Panc1 (cell line): ENCODE data around the gene TMEM161B. TPM values are rescaled to one million over a fixed set of nuclear protein-coding genes. Genes with fewer than 3 reads are reported as not detected.

Experiments used
- ATAC-seq: fragments of 200-7000 bp; cut with Tn5 transposase; 2 replicates; pipeline ENCODE4 v1.9.1; 2020; ENCODE audit warnings: mild to moderate bottlenecking, moderate library complexity
- BruUV-seq: library from RNA; stranded (reverse); fragments of 400-500 nt; replicated peaks from 2 replicates; lab custom pipeline; 2021; lab: Mats Ljungman, UMichigan
- CTCF ChIA-PET: fragments of 300-600 bp; sonication (Branson Sonifier 250); formaldehyde crosslinking; loops from one replicate; lab custom pipeline; 2022; ENCODE audit warnings: antibody characterized with exemption; lab: Charles Lee
- POLR2A ChIA-PET: fragments of 300-600 bp; sonication (Branson Sonifier 250); formaldehyde crosslinking; loops from one replicate; lab custom pipeline; 2022; ENCODE audit warnings: antibody characterized with exemption; lab: Charles Lee
- DNase-seq: peaks from one replicate; pipeline ENCODE4 v3.0.0-alpha.2; 2010; ENCODE audit warnings: low read depth, low spot score
- H3K27ac ChIP-seq: 2 replicates; pipeline ENCODE4 v1.5.1; 2011; ENCODE audit warnings: mild to moderate bottlenecking, low read length, inconsistent platforms
- H3K27me3 ChIP-seq: fragments of 200-500 bp; sonication (Bioruptor generic); 2 replicates; pipeline ENCODE4 v1.6.0; 2014; ENCODE audit warnings: low read length, inconsistent platforms; ENCODE audit not compliant: control insufficient read depth, insufficient read depth
- H3K36me3 ChIP-seq: fragments of 200-500 bp; sonication (Bioruptor generic); 2 replicates; pipeline ENCODE4 v1.5.1; 2014; ENCODE audit warnings: inconsistent platforms, mild to moderate bottlenecking, low read length, moderate library complexity; ENCODE audit not compliant: control insufficient read depth, insufficient read depth
- H3K4me1 ChIP-seq: 2 replicates; pipeline ENCODE4 v1.5.1; 2011; ENCODE audit warnings: inconsistent platforms, mild to moderate bottlenecking, low read length, moderate library complexity; ENCODE audit not compliant: control insufficient read depth, insufficient read depth
- H3K4me3 ChIP-seq, 2 experiments: 2 replicates each; pipeline ENCODE4 v1.5.1; 2011 to 2012; ENCODE audit warnings: low read depth in 2 of 2, low read length in 2 of 2, mild to moderate bottlenecking in 2 of 2, inconsistent platforms in 1 of 2, moderate library complexity in 1 of 2
- H3K9me3 ChIP-seq: fragments of 200-500 bp; sonication (Bioruptor generic); 2 replicates; pipeline ENCODE4 v1.5.1; 2014; ENCODE audit warnings: low read depth, mild to moderate bottlenecking, inconsistent platforms, low read length, moderate library complexity; ENCODE audit not compliant: control insufficient read depth, insufficient read depth
- POLR2AphosphoS5 ChIP-seq: IDR thresholded peaks from 2 replicates; pipeline ENCODE4 v1.6.1; 2012; ENCODE audit warnings: mild to moderate bottlenecking, low read depth, low read length, moderate library complexity
- SIN3A ChIP-seq: IDR thresholded peaks from 2 replicates; pipeline ENCODE4 v1.6.1; 2012; ENCODE audit warnings: low read depth, mild to moderate bottlenecking, low read length, moderate library complexity, borderline replicate concordance; ENCODE audit not compliant: insufficient read depth
- TCF7L2 ChIP-seq: IDR thresholded peaks from 2 replicates; pipeline ENCODE4 v1.6.1; 2011; ENCODE audit warnings: mild to moderate bottlenecking, low read depth, low read length, inconsistent platforms
- in situ Hi-C: cut with HindIII; loops from 2 replicates; pipeline ENCODE4 v1.10.0; 2016; ENCODE audit warnings: low sequenced_read_pairs, low pct_unique_long_range_greater_than_20kb
- intact Hi-C: fragments of 100-400 bp; cut with micrococcal nuclease; formaldehyde crosslinking; loops from one replicate; pipeline ENCODE4 v1.10.0; 2022; ENCODE audit not compliant: unreplicated experiment
- total RNA-seq: library from RNA; stranded (reverse); gene quantifications from one replicate; pipeline ENCODE4 v1.2.1, GENCODE V29; 2021; ENCODE audit not compliant: unreplicated experiment
- TF ChIP-seq, protein P1 (sequence below), 2 experiments: IDR thresholded peaks; 2 replicates each; pipeline ENCODE4 v1.6.1; 2011 to 2012; ENCODE audit warnings: low read depth in 2 of 2, control low read depth in 1 of 2, low read length in 1 of 2, mild to moderate bottlenecking in 1 of 2, moderate library complexity in 1 of 2; ENCODE audit not compliant: insufficient read depth in 1 of 2
- TF ChIP-seq, protein P2 (sequence below): fragments of 450-650 bp; IDR thresholded peaks from 2 replicates; pipeline ENCODE4 v1.5.1; 2017; ENCODE audit warnings: mild to moderate bottlenecking

TMEM161B gene
- total RNA-seq, 1 experiment from 2014 or later, result 16.3 TPM

DNA sequence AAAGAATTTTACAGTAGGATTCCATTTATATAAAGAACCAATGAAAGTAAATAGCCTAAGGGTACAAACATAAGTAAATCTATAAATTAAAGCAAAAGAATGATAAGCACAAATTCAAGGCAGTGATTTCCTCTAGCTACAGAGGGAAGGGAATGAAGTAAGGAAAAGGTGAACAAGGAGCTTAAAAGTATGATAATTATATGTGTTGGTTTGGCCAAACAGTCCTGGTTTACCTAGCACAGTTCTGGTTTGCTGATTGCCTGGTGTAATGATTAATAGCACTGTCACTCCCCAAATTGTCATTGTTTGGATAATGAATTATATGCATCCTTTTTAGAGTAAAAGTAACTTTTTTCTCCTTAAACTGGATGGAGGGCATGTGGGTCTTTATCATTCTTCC, 15.0 kb upstream of the TMEM161B start:
- H3K27ac ChIP-seq, result no peak overlapping the region
- ChIA-PET POLR2A (no interaction called here), CTCF (no interaction called here)
- no peaks in the 10 kb centered on the region for H3K4me1 ChIP-seq
- ATAC-seq, result no peak
- H3K9me3 ChIP-seq, result no peaks in the 10 kb centered on the region
- no TSS peak for BruUV-seq
- in situ Hi-C loops (no loop called here), intact Hi-C loops (no loop called here)
- TF ChIP-seq, protein P1, sequence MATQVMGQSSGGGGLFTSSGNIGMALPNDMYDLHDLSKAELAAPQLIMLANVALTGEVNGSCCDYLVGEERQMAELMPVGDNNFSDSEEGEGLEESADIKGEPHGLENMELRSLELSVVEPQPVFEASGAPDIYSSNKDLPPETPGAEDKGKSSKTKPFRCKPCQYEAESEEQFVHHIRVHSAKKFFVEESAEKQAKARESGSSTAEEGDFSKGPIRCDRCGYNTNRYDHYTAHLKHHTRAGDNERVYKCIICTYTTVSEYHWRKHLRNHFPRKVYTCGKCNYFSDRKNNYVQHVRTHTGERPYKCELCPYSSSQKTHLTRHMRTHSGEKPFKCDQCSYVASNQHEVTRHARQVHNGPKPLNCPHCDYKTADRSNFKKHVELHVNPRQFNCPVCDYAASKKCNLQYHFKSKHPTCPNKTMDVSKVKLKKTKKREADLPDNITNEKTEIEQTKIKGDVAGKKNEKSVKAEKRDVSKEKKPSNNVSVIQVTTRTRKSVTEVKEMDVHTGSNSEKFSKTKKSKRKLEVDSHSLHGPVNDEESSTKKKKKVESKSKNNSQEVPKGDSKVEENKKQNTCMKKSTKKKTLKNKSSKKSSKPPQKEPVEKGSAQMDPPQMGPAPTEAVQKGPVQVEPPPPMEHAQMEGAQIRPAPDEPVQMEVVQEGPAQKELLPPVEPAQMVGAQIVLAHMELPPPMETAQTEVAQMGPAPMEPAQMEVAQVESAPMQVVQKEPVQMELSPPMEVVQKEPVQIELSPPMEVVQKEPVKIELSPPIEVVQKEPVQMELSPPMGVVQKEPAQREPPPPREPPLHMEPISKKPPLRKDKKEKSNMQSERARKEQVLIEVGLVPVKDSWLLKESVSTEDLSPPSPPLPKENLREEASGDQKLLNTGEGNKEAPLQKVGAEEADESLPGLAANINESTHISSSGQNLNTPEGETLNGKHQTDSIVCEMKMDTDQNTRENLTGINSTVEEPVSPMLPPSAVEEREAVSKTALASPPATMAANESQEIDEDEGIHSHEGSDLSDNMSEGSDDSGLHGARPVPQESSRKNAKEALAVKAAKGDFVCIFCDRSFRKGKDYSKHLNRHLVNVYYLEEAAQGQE (IDR thresholded peaks at IDR 0.05; ENCODE audit: insufficient read depth in 1 of 2, low read depth in 2 of 2, low read length in 1 of 2), result no peak
- TF ChIP-seq TCF7L2, result no peak
- TF ChIP-seq, protein P2, sequence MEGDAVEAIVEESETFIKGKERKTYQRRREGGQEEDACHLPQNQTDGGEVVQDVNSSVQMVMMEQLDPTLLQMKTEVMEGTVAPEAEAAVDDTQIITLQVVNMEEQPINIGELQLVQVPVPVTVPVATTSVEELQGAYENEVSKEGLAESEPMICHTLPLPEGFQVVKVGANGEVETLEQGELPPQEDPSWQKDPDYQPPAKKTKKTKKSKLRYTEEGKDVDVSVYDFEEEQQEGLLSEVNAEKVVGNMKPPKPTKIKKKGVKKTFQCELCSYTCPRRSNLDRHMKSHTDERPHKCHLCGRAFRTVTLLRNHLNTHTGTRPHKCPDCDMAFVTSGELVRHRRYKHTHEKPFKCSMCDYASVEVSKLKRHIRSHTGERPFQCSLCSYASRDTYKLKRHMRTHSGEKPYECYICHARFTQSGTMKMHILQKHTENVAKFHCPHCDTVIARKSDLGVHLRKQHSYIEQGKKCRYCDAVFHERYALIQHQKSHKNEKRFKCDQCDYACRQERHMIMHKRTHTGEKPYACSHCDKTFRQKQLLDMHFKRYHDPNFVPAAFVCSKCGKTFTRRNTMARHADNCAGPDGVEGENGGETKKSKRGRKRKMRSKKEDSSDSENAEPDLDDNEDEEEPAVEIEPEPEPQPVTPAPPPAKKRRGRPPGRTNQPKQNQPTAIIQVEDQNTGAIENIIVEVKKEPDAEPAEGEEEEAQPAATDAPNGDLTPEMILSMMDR, result no peak
- TF ChIP-seq POLR2AphosphoS5, result no peak
- no peak for TF ChIP-seq SIN3A
- DNase-seq, result no peak
- no peak overlapping the region for H3K4me3 ChIP-seq
- no peaks in the 10 kb centered on the region for H3K27me3 ChIP-seq
- no peaks in the 10 kb centered on the region for H3K36me3 ChIP-seq

DNA sequence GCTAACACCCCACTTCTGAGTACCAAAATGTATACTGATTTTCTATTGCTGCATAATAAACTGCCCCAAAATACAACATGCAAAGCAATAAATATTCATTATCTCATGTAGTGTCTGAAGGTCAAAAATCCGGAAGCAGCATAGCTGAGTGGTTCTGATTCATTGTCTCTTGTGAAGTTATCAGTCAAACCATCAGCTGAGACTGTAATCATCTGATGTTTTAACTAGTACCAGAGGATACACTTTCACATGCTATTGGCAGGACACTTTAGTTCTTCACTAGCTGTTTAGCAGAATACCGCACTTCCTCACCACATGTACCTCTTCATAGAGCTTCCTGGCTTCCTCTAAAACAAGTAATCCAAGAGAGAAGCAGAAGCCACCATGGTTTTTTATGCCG, 12.7 kb upstream of the TMEM161B start:
- no peaks in the 10 kb centered on the region for H3K9me3 ChIP-seq
- CTCF ChIA-PET, result no interaction called here
- POLR2A ChIA-PET, result no interaction called here
- ATAC-seq (no peak), DNase-seq (no peak)
- H3K4me1 ChIP-seq, result no peaks in the 10 kb centered on the region
- no peaks in the 10 kb centered on the region for H3K27me3 ChIP-seq
- no TSS peak for BruUV-seq
- 0 out of 2 replicates have a peak, but pooled peaks cover under 1% of the 10 kb centered on the region for H3K36me3 ChIP-seq
- intact Hi-C loops, result no loop called here
- TF ChIP-seq POLR2AphosphoS5 (no peak), TCF7L2 (no peak), SIN3A (no peak)
- TF ChIP-seq, protein P2, result no peak
- TF ChIP-seq, protein P1 (IDR thresholded peaks at IDR 0.05; ENCODE audit: insufficient read depth in 1 of 2, low read depth in 2 of 2, low read length in 1 of 2), result no peak
- H3K27ac ChIP-seq, result no peak overlapping the region
- no peak overlapping the region for H3K4me3 ChIP-seq
- in situ Hi-C loops, result no loop called here
